PC-9 (cell line): ENCODE data around the gene RRBP1. TPM values are rescaled to one million over a fixed set of nuclear protein-coding genes. Genes with fewer than 3 reads are reported as not detected.

Experiments used
- BruUV-seq: library from RNA; stranded (reverse); fragments of 400-500 nt; replicated peaks from 2 replicates; lab custom pipeline; 2021; lab: Mats Ljungman, UMichigan
- CTCF ChIA-PET: fragments of 300-600 bp; sonication (Branson Sonifier 250); formaldehyde crosslinking; loops from one replicate; lab custom pipeline; 2022; ENCODE audit warnings: antibody characterized with exemption; lab: Charles Lee
- POLR2A ChIA-PET: fragments of 300-600 bp; sonication (Branson Sonifier 250); formaldehyde crosslinking; loops from one replicate; lab custom pipeline; 2022; ENCODE audit warnings: antibody characterized with exemption; ENCODE audit not compliant: unreplicated experiment; lab: Charles Lee
- DNase-seq, 2 experiments: peaks; one replicate each; pipeline versions ENCODE4 v3.0.0 to v3.0.0-alpha.2; 2015 to 2022; ENCODE audit warnings: mixed read lengths in 1 of 2
- H2AFZ ChIP-seq: fragments of 200-600 bp; sonication (generic); 2 replicates; pipeline ENCODE4 v1.8.1; 2017; ENCODE audit warnings: antibody characterized with exemption
- H3F3A ChIP-seq: fragments of 200-600 bp; sonication (generic); 2 replicates; pipeline ENCODE4 v1.8.1; 2017; ENCODE audit warnings: antibody characterized with exemption, mild to moderate bottlenecking, low read depth; ENCODE audit not compliant: insufficient read depth
- H3K27ac ChIP-seq: fragments of 200-600 bp; sonication (generic); 2 replicates; pipeline ENCODE4 v1.6.1; 2016; ENCODE audit warnings: mixed run types
- H3K27me3 ChIP-seq: fragments of 200-600 bp; sonication (generic); 2 replicates; pipeline ENCODE4 v1.6.1; 2016; ENCODE audit warnings: low read depth, mixed run types; ENCODE audit not compliant: insufficient read depth
- H3K36me3 ChIP-seq: fragments of 200-600 bp; sonication (generic); 2 replicates; pipeline ENCODE4 v1.6.1; 2016; ENCODE audit warnings: low read depth, mixed run types
- H3K4me1 ChIP-seq: fragments of 200-600 bp; sonication (generic); replicated peaks from 2 replicates; pipeline ENCODE4 v1.6.1; 2016; ENCODE audit warnings: mixed run types; ENCODE audit not compliant: insufficient read depth
- H3K4me2 ChIP-seq: fragments of 200-600 bp; sonication (generic); 2 replicates; pipeline ENCODE4 v1.6.1; 2017; ENCODE audit warnings: mixed run types
- H3K4me3 ChIP-seq: fragments of 200-600 bp; sonication (generic); 2 replicates; pipeline ENCODE4 v1.6.1; 2016; ENCODE audit warnings: mixed run types
- H3K79me2 ChIP-seq: fragments of 200-600 bp; sonication (generic); 2 replicates; pipeline ENCODE4 v1.6.1; 2017; ENCODE audit warnings: low read depth, mixed run types
- H3K9me2 ChIP-seq: fragments of 200-600 bp; sonication (generic); 2 replicates; pipeline ENCODE4 v1.8.1; 2017; ENCODE audit warnings: mild to moderate bottlenecking; ENCODE audit not compliant: insufficient read depth
- H3K9me3 ChIP-seq: fragments of 200-600 bp; sonication (generic); 2 replicates; pipeline ENCODE4 v1.8.1; 2016; ENCODE audit warnings: low read depth; ENCODE audit not compliant: insufficient read depth
- H4K20me1 ChIP-seq: fragments of 200-600 bp; sonication (generic); 2 replicates; pipeline ENCODE4 v1.8.1; 2017; ENCODE audit not compliant: insufficient read depth
- EZH2 ChIP-seq: fragments of 200-600 bp; sonication (generic); IDR thresholded peaks from 2 replicates; pipeline ENCODE4 v1.8.0; 2017; ENCODE audit warnings: antibody characterized with exemption, low read depth
- intact Hi-C: fragments of 100-400 bp; cut with micrococcal nuclease; formaldehyde crosslinking; loops from one replicate; pipeline ENCODE4 v1.10.0; 2022; ENCODE audit not compliant: unreplicated experiment
- total RNA-seq: library from RNA; stranded (reverse); gene quantifications from 2 replicates; pipeline ENCODE4 v1.2.3, GENCODE V29; 2021
- TF ChIP-seq, protein P1 (sequence below): fragments of 200-600 bp; sonication (generic); conservative IDR thresholded peaks from 2 replicates; pipeline ENCODE4 v1.6.1; 2017; ENCODE audit warnings: mixed run types, antibody characterized with exemption, mild to moderate bottlenecking, moderate library complexity

Gene RRBP1
- total RNA-seq, 1 experiment from 2014 or later, result 144 TPM

DNA sequence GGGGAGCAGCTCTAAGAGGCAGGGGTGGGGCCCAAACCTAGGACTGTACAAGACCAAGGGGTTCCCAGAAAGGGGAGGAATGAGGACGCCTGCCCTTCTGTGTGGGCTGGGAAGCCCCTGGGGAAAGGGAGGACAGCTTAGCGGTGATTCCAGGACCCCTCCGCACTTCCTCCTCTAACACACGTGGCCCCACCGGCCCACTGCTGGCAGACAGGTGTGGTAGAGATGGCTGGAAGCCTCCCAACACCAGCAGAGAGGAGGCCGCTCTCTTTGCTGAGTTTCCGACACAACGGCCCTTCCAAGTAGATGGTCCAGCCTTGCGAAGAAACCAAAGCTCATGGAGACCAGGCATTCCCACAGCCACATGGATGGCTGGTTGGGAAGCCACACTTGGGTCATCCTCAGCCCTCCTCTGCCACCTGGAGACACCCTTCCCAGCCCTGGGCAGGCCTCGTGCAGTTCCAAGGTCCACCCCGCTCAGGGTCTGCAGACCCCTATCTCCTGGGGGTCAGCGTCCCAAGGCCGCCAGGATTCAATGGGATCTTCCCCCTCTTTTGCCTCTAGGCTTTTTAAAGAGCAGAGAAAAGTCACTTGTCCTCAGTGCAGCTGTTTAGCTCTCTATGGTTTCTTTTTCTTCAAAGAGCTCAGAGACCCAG is 43.9 kb downstream of the RRBP1 start:
- no peaks in the 10 kb centered on the region for H3F3A ChIP-seq
- H3K4me2 ChIP-seq, result no peak overlapping the region
- H3K4me1 ChIP-seq, result no peaks in the 10 kb centered on the region
- no peaks in the 10 kb centered on the region for H3K36me3 ChIP-seq
- DNase-seq, result no peak
- no peaks in the 10 kb centered on the region for H3K79me2 ChIP-seq
- no peaks in the 10 kb centered on the region for H3K27me3 ChIP-seq
- intact Hi-C loops, result no loop called here
- POLR2A ChIA-PET, result no interaction called here
- no TSS peak for BruUV-seq
- 0 out of 2 replicates have a peak, but pooled peaks cover under 1% of the 10 kb centered on the region for H4K20me1 ChIP-seq
- no peak overlapping the region for H3K27ac ChIP-seq
- H2AFZ ChIP-seq, result no peak overlapping the region
- TF ChIP-seq EZH2, result no peak
- TF ChIP-seq, protein P1, sequence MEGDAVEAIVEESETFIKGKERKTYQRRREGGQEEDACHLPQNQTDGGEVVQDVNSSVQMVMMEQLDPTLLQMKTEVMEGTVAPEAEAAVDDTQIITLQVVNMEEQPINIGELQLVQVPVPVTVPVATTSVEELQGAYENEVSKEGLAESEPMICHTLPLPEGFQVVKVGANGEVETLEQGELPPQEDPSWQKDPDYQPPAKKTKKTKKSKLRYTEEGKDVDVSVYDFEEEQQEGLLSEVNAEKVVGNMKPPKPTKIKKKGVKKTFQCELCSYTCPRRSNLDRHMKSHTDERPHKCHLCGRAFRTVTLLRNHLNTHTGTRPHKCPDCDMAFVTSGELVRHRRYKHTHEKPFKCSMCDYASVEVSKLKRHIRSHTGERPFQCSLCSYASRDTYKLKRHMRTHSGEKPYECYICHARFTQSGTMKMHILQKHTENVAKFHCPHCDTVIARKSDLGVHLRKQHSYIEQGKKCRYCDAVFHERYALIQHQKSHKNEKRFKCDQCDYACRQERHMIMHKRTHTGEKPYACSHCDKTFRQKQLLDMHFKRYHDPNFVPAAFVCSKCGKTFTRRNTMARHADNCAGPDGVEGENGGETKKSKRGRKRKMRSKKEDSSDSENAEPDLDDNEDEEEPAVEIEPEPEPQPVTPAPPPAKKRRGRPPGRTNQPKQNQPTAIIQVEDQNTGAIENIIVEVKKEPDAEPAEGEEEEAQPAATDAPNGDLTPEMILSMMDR, result no peak
- CTCF ChIA-PET, result no interaction called here
- no peaks in the 10 kb centered on the region for H3K9me2 ChIP-seq
- no peak overlapping the region for H3K4me3 ChIP-seq
- no peaks in the 10 kb centered on the region for H3K9me3 ChIP-seq

GRCh38 chr20:17637413-17637780 is 44.6 kb downstream of the RRBP1 start:
- POLR2A ChIA-PET, result no interaction called here
- Histone ChIP-seq H2AFZ (no peak overlapping the region), H3K4me2 (no peak overlapping the region), H3K4me3 (no peak overlapping the region), H3K27ac (no peak overlapping the region), H3K9me3 (no peaks in the 10 kb centered on the region), H3K79me2 (no peaks in the 10 kb centered on the region), H3K4me1 (no peaks in the 10 kb centered on the region), H3K9me2 (no peaks in the 10 kb centered on the region), H4K20me1 (no peaks in the 10 kb centered on the region), H3K36me3 (no peaks in the 10 kb centered on the region), H3F3A (no peaks in the 10 kb centered on the region), H3K27me3 (no peaks in the 10 kb centered on the region)
- DNase-seq, result no peak
- intact Hi-C loops, result no loop called here
- BruUV-seq, result no TSS peak
- TF ChIP-seq EZH2, result no peak
- TF ChIP-seq, protein P1, result no peak
- CTCF ChIA-PET, result no interaction called here

GRCh38 chr20:17636523-17637412 is 45.3 kb downstream of the RRBP1 start:
- POLR2A ChIA-PET, result no interaction called here
- Histone ChIP-seq H3K27ac (no peak overlapping the region), H3K27me3 (no peaks in the 10 kb centered on the region), H3K79me2 (no peaks in the 10 kb centered on the region), H3K9me2 (no peaks in the 10 kb centered on the region), H3K4me2 (no peak overlapping the region), H2AFZ (no peak overlapping the region), H3K36me3 (0 out of 2 replicates have a peak, but pooled peaks cover 4% of the 10 kb centered on the region), H3K4me1 (no peaks in the 10 kb centered on the region), H3K9me3 (no peaks in the 10 kb centered on the region), H3F3A (no peaks in the 10 kb centered on the region), H3K4me3 (no peak overlapping the region), H4K20me1 (no peaks in the 10 kb centered on the region)
- intact Hi-C loops, result no loop called here
- CTCF ChIA-PET, result no interaction called here
- no peak for TF ChIP-seq EZH2
- TF ChIP-seq, protein P1, result no peak
- DNase-seq, result no peak
- BruUV-seq, result no TSS peak
